Loucy (cell line): Measurements from ENCODE around the gene PPDPF.
"Not testable (repeated sequence)": the region's sequence is repeated elsewhere in the genome, so short reads cannot be mapped to it uniquely, and the experiment has no call there.

ENCODE experiments used
- H2AFZ ChIP-seq: fragments of 200-600 bp; sonication (generic); 2 replicates; pipeline ENCODE4 v1.6.0; 2016; ENCODE audit warnings: antibody characterized with exemption, mild to moderate bottlenecking, low read length, moderate library complexity
- H3F3A ChIP-seq: fragments of 200-600 bp; 2 replicates; pipeline ENCODE4 v1.6.0; 2016; ENCODE audit warnings: antibody characterized with exemption, low read depth, mild to moderate bottlenecking
- H3K27me3 ChIP-seq: fragments of 200-600 bp; sonication (generic); 2 replicates; pipeline ENCODE4 v1.6.1; 2014; ENCODE audit warnings: low read length, mild to moderate bottlenecking; ENCODE audit not compliant: insufficient read depth, poor library complexity, severe bottlenecking
- H3K36me3 ChIP-seq: fragments of 200-600 bp; sonication (generic); 2 replicates; pipeline ENCODE4 v1.6.1; 2016; ENCODE audit warnings: low read length; ENCODE audit not compliant: insufficient read depth
- H3K4me1 ChIP-seq: fragments of 200-600 bp; sonication (generic); 2 replicates; pipeline ENCODE4 v1.5.1; 2014; ENCODE audit warnings: low read length, mild to moderate bottlenecking; ENCODE audit not compliant: insufficient read depth, poor library complexity, severe bottlenecking
- H3K4me2 ChIP-seq: fragments of 200-600 bp; sonication (generic); 2 replicates; pipeline ENCODE4 v1.6.0; 2014; ENCODE audit warnings: antibody characterized with exemption, low read length, low read depth, mild to moderate bottlenecking; ENCODE audit not compliant: poor library complexity, severe bottlenecking
- H3K4me3 ChIP-seq: fragments of 200-600 bp; sonication (generic); 2 replicates; pipeline ENCODE4 v1.5.1; 2014; ENCODE audit warnings: low read length, mild to moderate bottlenecking, mixed read lengths; ENCODE audit not compliant: poor library complexity, severe bottlenecking
- H3K79me2 ChIP-seq: fragments of 200-600 bp; sonication (generic); 2 replicates; pipeline ENCODE4 v1.6.1; 2014; ENCODE audit warnings: low read length; ENCODE audit not compliant: insufficient read depth
- H3K9ac ChIP-seq: fragments of 200-600 bp; sonication (generic); 2 replicates; pipeline ENCODE4 v1.6.0; 2014; ENCODE audit warnings: mild to moderate bottlenecking, low read depth, low read length, moderate library complexity; ENCODE audit not compliant: poor library complexity, severe bottlenecking
- H3K9me2 ChIP-seq: fragments of 200-600 bp; sonication (generic); replicated peaks from 2 replicates; pipeline ENCODE4 v1.6.1; 2016; ENCODE audit warnings: low read depth, low read length, mixed read lengths
- H3K9me3 ChIP-seq: fragments of 200-600 bp; sonication (generic); 2 replicates; pipeline ENCODE4 v1.6.1; 2014; ENCODE audit warnings: mild to moderate bottlenecking, antibody characterized with exemption, low read length, low read depth; ENCODE audit not compliant: insufficient read depth
- H4K20me1 ChIP-seq: fragments of 200-600 bp; sonication (generic); 2 replicates; pipeline ENCODE4 v1.6.0; 2014; ENCODE audit warnings: antibody characterized with exemption, low read length, mild to moderate bottlenecking; ENCODE audit not compliant: insufficient read depth, poor library complexity, severe bottlenecking
- EZH2phosphoT487 ChIP-seq: fragments of 200-600 bp; IDR thresholded peaks from 2 replicates; pipeline ENCODE4 v1.6.1; 2018; ENCODE audit warnings: antibody characterized with exemption, mild to moderate bottlenecking, moderate library complexity, borderline replicate concordance
- TF ChIP-seq, protein P1 (sequence below): fragments of 200-600 bp; sonication (generic); conservative IDR thresholded peaks from 2 replicates; pipeline ENCODE4 v1.5.1; 2014; ENCODE audit warnings: mild to moderate bottlenecking, antibody characterized with exemption, low read length

The PPDPF gene

DNA sequence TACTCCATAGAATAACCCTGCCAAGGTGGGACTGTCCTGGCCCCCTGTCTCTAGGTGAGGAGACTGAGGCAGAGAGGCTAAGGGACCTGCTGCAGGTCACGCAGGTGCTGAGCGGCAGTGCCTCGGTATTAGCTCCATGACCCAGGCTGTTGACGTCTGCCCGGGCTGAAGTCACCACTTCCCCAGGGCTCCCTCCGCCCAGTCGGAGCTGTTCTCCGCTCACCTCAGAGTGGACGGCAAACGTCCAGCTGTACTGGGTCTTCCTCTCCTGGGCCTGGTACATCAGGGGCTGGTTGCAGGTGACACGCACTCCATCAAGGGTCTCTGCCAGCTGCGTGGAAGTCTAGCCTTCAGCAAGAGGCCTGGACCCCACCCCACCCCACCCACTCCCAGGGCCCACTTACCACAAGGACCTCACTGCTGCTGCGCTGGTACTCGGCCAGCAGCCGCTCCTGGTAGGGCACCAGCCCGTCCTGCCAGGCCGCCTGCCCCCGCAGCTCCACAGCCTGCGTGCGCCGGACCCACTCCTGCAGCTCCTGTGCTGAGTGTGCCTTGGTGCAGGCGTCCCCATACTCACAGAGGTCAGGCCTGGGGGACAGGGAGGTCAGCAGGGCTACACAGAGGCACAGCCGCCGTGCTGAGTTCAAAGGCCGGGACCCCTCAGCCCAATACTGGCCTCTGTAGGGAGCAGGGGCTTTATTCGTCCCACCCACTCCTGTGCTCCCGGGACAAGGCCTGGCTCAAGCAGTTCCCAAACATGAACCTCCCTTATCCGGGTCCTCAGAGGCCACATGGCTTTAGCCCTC lies 49.9 kb downstream of the PPDPF start:
- TF ChIP-seq, protein P1, sequence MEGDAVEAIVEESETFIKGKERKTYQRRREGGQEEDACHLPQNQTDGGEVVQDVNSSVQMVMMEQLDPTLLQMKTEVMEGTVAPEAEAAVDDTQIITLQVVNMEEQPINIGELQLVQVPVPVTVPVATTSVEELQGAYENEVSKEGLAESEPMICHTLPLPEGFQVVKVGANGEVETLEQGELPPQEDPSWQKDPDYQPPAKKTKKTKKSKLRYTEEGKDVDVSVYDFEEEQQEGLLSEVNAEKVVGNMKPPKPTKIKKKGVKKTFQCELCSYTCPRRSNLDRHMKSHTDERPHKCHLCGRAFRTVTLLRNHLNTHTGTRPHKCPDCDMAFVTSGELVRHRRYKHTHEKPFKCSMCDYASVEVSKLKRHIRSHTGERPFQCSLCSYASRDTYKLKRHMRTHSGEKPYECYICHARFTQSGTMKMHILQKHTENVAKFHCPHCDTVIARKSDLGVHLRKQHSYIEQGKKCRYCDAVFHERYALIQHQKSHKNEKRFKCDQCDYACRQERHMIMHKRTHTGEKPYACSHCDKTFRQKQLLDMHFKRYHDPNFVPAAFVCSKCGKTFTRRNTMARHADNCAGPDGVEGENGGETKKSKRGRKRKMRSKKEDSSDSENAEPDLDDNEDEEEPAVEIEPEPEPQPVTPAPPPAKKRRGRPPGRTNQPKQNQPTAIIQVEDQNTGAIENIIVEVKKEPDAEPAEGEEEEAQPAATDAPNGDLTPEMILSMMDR = no peak
- TF ChIP-seq EZH2phosphoT487 = no peak
- no peaks in the 10 kb centered on the region for H3K79me2 ChIP-seq
- no peaks in the 10 kb centered on the region for H3K36me3 ChIP-seq
- H3F3A ChIP-seq = no peaks in the 10 kb centered on the region
- H3K4me2 ChIP-seq = no peak overlapping the region
- peaks cover 4% of the 10 kb centered on the region for H3K27me3 ChIP-seq
- no peaks in the 10 kb centered on the region for H3K9me3 ChIP-seq
- no peak overlapping the region for H3K9ac ChIP-seq
- H3K4me1 ChIP-seq = peaks cover 38% of the 10 kb centered on the region
- no peak overlapping the region for H3K4me3 ChIP-seq
- H4K20me1 ChIP-seq = peaks cover 13% of the 10 kb centered on the region
- H3K9me2 ChIP-seq = no peaks in the 10 kb centered on the region
- no peak overlapping the region for H2AFZ ChIP-seq

DNA sequence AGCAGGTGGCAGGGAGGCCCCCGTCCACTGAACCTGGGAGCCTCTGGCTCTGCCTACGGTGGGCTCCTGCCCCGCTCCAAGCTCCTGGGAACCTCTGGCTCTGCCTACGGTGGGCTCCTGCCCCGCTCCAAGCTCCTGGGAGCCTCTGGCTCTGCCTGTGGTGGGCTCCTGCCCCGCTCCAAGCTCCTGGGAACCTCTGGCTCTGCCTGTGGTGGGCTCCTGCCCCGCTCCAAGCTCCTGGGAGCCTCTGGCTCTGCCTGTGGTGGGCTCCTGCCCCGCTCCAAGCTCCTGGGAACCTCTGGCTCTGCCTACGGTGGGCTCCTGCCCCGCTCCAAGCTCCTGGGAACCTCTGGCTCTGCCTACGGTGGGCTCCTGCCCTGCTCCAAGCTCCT lies 50.5 kb downstream of the PPDPF start:
- H3K4me2 ChIP-seq, H3K27me3 ChIP-seq, H3F3A ChIP-seq, H3K4me3 ChIP-seq, H3K9me3 ChIP-seq, H2AFZ ChIP-seq, H3K36me3 ChIP-seq, H3K9me2 ChIP-seq, H3K79me2 ChIP-seq, H3K9ac ChIP-seq: not testable (repeated sequence)
- Histone ChIP-seq H3K4me1 (peaks cover 38% of the 10 kb centered on the region), H4K20me1 (peaks cover 13% of the 10 kb centered on the region)
